ENCODE data around the gene IFI6.
"Not testable (repeated sequence)": the region's sequence is repeated elsewhere in the genome, so short reads cannot be mapped to it uniquely, and the experiment has no call there.

The IFI6 gene

GRCh38 chr1:27671964-27672749 lies at the start of gene IFI6:
Gene IFI6 (minus strand): TSS chr1:27672192. CDS start chr1:27669314, 2,878 bp downstream.
- DNase-seq (ENCODE audit: low spot score): peak; percentile 75

- peak; percentile 35 for DNase-seq (ENCODE audit: low spot score)
These were observed 47.6 kb upstream of the IFI6 start for GRCh38 chr1:27719286-27720251.

GRCh38 chr1:27716262-27716895 lies 44.4 kb upstream of the IFI6 start:
- no peak for DNase-seq (ENCODE audit: low spot score)

GRCh38 chr1:27713869-27714513 lies 42.0 kb upstream of the IFI6 start:
- DNase-seq (ENCODE audit: low spot score): no peak

GRCh38 chr1:27713139-27713725 lies 41.2 kb upstream of the IFI6 start:
- no peak for DNase-seq (ENCODE audit: low spot score)

- DNase-seq (ENCODE audit: low spot score): no peak
These were observed 38.6 kb upstream of the IFI6 start for GRCh38 chr1:27710574-27710973.

- no peak for DNase-seq (ENCODE audit: low spot score)
These were observed 33.6 kb upstream of the IFI6 start for GRCh38 chr1:27705545-27705944.

GRCh38 chr1:27704958-27705357 lies 33.0 kb upstream of the IFI6 start:
- no peak for DNase-seq (ENCODE audit: low spot score)

GRCh38 chr1:27696835-27697234 lies 24.8 kb upstream of the IFI6 start:
- not testable (repeated sequence) for DNase-seq (ENCODE audit: low spot score)

GRCh38 chr1:27690183-27690582 lies 18.2 kb upstream of the IFI6 start:
- no peak for DNase-seq (ENCODE audit: low spot score)

GRCh38 chr1:27689423-27690173 lies 17.6 kb upstream of the IFI6 start:
- no peak for DNase-seq (ENCODE audit: low spot score)

- DNase-seq (ENCODE audit: low spot score): no peak
These were observed 15.9 kb upstream of the IFI6 start for GRCh38 chr1:27687906-27688305.

GRCh38 chr1:27686223-27686990 lies 14.4 kb upstream of the IFI6 start:
- DNase-seq (ENCODE audit: low spot score): peak; percentile 62

GRCh38 chr1:27684176-27684575 lies 12.2 kb upstream of the IFI6 start:
- no peak for DNase-seq (ENCODE audit: low spot score)

- no peak for DNase-seq (ENCODE audit: low spot score)
These were observed 10.5 kb upstream of the IFI6 start for GRCh38 chr1:27682351-27682944.

- DNase-seq (ENCODE audit: low spot score): not testable (repeated sequence)
These were observed 9.6 kb upstream of the IFI6 start for GRCh38 chr1:27681580-27681979.

- DNase-seq (ENCODE audit: low spot score): not testable (repeated sequence)
These were observed 8.3 kb upstream of the IFI6 start for GRCh38 chr1:27680225-27680791.

GRCh38 chr1:27678747-27679146 lies 6.8 kb upstream of the IFI6 start:
- no peak for DNase-seq (ENCODE audit: low spot score)

- DNase-seq (ENCODE audit: low spot score): no peak
These were observed 4.4 kb upstream of the IFI6 start for GRCh38 chr1:27676410-27676809.

Data from D341Med (cell line).